Ovary (tissue), 3 donors: ENCODE measurements around the gene DNAJC16.

Source experiments
- CTCF ChIP-seq, 3 donors: fragments of 450-650 bp in 2 of 3; fragments of 200-600 bp in 1 of 3; IDR thresholded peaks; one replicate each; pipeline versions ENCODE4 v1.5.1 to v1.8.0; 2016 to 2022; ENCODE audit warnings: antibody characterized with exemption in 3 of 3, mild to moderate bottlenecking in 1 of 3
- POLR2A ChIP-seq: fragments of 450-650 bp; IDR thresholded peaks from one replicate; pipeline ENCODE4 v1.6.1; 2017; ENCODE audit warnings: antibody characterized with exemption, mild to moderate bottlenecking, moderate library complexity
- donor health status: DM: no; HTN: no; CAD: no.

DNA sequence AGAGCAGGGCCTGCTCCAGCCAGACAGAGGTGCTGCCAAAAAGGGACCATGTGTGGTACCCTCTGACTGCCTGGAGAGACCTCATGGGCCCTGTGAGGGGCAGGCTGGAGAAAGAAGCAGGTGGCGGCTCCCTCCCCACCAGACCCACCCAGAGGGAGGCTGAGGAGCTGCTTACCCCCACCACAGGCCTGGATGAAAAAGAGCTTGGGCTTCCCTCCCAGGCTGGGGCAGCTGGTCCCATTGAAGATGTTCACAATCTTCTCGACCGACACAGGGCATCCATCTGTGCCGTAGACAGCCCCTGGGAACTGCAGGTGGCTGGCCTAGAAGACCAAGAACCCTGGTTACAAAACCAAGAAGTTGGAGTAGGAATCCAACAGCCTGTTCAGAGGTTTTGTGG lies 22.2 kb upstream of the DNAJC16 start:
- TF ChIP-seq CTCF (IDR thresholded peaks at IDR 0.05) (no peak), POLR2A (no peak)
